K562 (cell line): ENCODE data around the gene PDPK1. TPM values are rescaled to one million over a fixed set of nuclear protein-coding genes. Genes with fewer than 3 reads are reported as not detected.

Experiments
- ARID2 ChIP-seq: fragments of 450-650 bp; IDR thresholded peaks from 2 replicates; pipeline ENCODE4 v1.6.1; 2017; ENCODE audit warnings: antibody characterized with exemption, mild to moderate bottlenecking
- ATF7 ChIP-seq: fragments of 450-650 bp; IDR thresholded peaks from 2 replicates; pipeline ENCODE4 v1.7.1; 2014; ENCODE audit warnings: mild to moderate bottlenecking, moderate library complexity
- CTBP1 ChIP-seq: fragments of 450-650 bp; IDR thresholded peaks from 2 replicates; pipeline ENCODE4 v1.6.1; 2016; ENCODE audit warnings: borderline replicate concordance
- CXXC5 ChIP-seq: fragments of 250-450 bp; sonication (Bioruptor Pico); IDR thresholded peaks from 2 replicates; pipeline ENCODE4 v1.8.0; 2022; ENCODE audit warnings: inconsistent platforms, mild to moderate bottlenecking, moderate library complexity
- DPF2 ChIP-seq: fragments of 450-650 bp; IDR thresholded peaks from 2 replicates; pipeline ENCODE4 v1.6.1; 2016
- KLF13 ChIP-seq: fragments of 450-650 bp; IDR thresholded peaks from 2 replicates; pipeline ENCODE4 v1.6.1; 2016; ENCODE audit warnings: missing genetic modification characterization, low read depth, mild to moderate bottlenecking, missing compliant biosample characterization, moderate library complexity, borderline replicate concordance
- NBN ChIP-seq: fragments of 450-650 bp; IDR thresholded peaks from 2 replicates; pipeline ENCODE4 v1.6.1; 2016; ENCODE audit warnings: low read depth, mild to moderate bottlenecking
- NR2C2 ChIP-seq, 2 experiments: fragments of 200-800 bp in 1 of 2; sonication (Bioruptor generic) in 1 of 2; sonication (generic) in 1 of 2; formaldehyde crosslinking in 1 of 2; IDR thresholded peaks; 2 replicates each; pipeline versions ENCODE4 v1.6.1 to v1.8.0; 2016 to 2022; ENCODE audit warnings: mild to moderate bottlenecking in 1 of 2, missing compliant biosample characterization in 1 of 2, missing genetic modification characterization in 1 of 2, missing genetic modification reagents in 1 of 2
- NR4A1 ChIP-seq, 2 experiments: fragments of 250-450 bp in 1 of 2; fragments of 450-650 bp in 1 of 2; sonication (Bioruptor Pico) in 1 of 2; IDR thresholded peaks; 2 replicates each; pipeline versions ENCODE4 v1.4.0 to v1.6.1; 2016 to 2020; ENCODE audit warnings: mild to moderate bottlenecking in 2 of 2, missing compliant biosample characterization in 1 of 2, missing genetic modification characterization in 1 of 2, moderate library complexity in 1 of 2
- NRF1 ChIP-seq, 2 experiments: fragments of 450-650 bp; IDR thresholded peaks in 1 of 2; conservative IDR thresholded peaks in 1 of 2; 2 replicates each; pipeline ENCODE4 v1.6.1; 2014; ENCODE audit warnings: mild to moderate bottlenecking in 2 of 2
- POLR2AphosphoS5 ChIP-seq: IDR thresholded peaks from 2 replicates; pipeline ENCODE4 v1.6.1; 2011; ENCODE audit warnings: mild to moderate bottlenecking, low read depth, low read length, moderate library complexity; ENCODE audit not compliant: control insufficient read depth, insufficient read depth
- SMC3 ChIP-seq: conservative IDR thresholded peaks from 2 replicates; pipeline ENCODE4 v1.6.1; 2011; ENCODE audit warnings: low read depth, low read length, improper control_type of control experiment; ENCODE audit not compliant: insufficient read depth
- TBL1XR1 ChIP-seq, 2 experiments: IDR thresholded peaks; 2 replicates each; pipeline ENCODE4 v1.6.1; 2012; ENCODE audit warnings: improper control_type of control experiment in 2 of 2, low read length in 2 of 2, mild to moderate bottlenecking in 1 of 2
- ZBED1 ChIP-seq: IDR thresholded peaks from 2 replicates; pipeline ENCODE4 v1.6.1; 2014
- ZNF263 ChIP-seq: sonication (generic); formaldehyde crosslinking; IDR thresholded peaks from 2 replicates; pipeline ENCODE4 v1.8.0; 2022; ENCODE audit warnings: mild to moderate bottlenecking, missing genetic modification reagents, borderline replicate concordance
- polyA plus RNA-seq, 8 experiments: library from polyadenylated mRNA; depleted of rRNA in 4 of 8; stranded (reverse) in 5 of 8; unstranded in 3 of 8; fragments of >200 nt; fragmentation: Nextera tagmentation in 2 of 8; fragmentation: Illumina TruSeq in 1 of 8; extraction: Ambion mirVana in 2 of 8; extraction: Trizol in 1 of 8; gene quantifications; 2 replicates each; pipeline versions ENCODE4 v1.2.1 to v1.2.3, GENCODE V29; 2011 to 2014; ENCODE audit warnings: inconsistent platforms in 1 of 8, missing spikeins in 1 of 8
- total RNA-seq, 7 experiments: library from RNA; depleted of rRNA in 6 of 7; stranded (reverse); fragments of >200 nt in 6 of 7; fragmentation: Illumina TruSeq in 2 of 7; extraction: Trizol in 2 of 7; gene quantifications; 2 replicates each; pipeline versions ENCODE4 v1.2.1 to v1.2.3, GENCODE V29; 2011 to 2021; ENCODE audit warnings: low replicate concordance in 1 of 7
- TF ChIP-seq, protein P1 (sequence below): fragments of 200-800 bp; sonication (Bioruptor generic); IDR thresholded peaks from 2 replicates; pipeline ENCODE4 v1.6.1; 2017; ENCODE audit warnings: missing genetic modification characterization, missing compliant biosample characterization
- TF ChIP-seq, protein P2 (sequence below): sonication (generic); IDR thresholded peaks from 2 replicates; pipeline ENCODE4 v1.6.1; 2016
- TF ChIP-seq, protein P3 (sequence below), 3 experiments: IDR thresholded peaks in 2 of 3; conservative IDR thresholded peaks in 1 of 3; 2 replicates each; pipeline ENCODE4 v1.5.1; 2011 to 2012; ENCODE audit warnings: low read length in 3 of 3, mild to moderate bottlenecking in 3 of 3, control low read depth in 2 of 3, improper control_type of control experiment in 1 of 3, inconsistent platforms in 1 of 3, low read depth in 1 of 3, mixed read lengths in 1 of 3, moderate library complexity in 1 of 3; ENCODE audit not compliant: insufficient read depth in 2 of 3
- TF ChIP-seq, protein P4 (sequence below): sonication (generic); formaldehyde crosslinking; IDR thresholded peaks from 2 replicates; pipeline ENCODE4 v1.8.0; 2022; ENCODE audit warnings: mild to moderate bottlenecking, low read depth, missing genetic modification reagents
- TF ChIP-seq, protein P5 (sequence below): sonication (generic); formaldehyde crosslinking; IDR thresholded peaks from 2 replicates; pipeline ENCODE4 v1.8.0; 2022; ENCODE audit warnings: missing genetic modification reagents, mild to moderate bottlenecking, moderate library complexity, borderline replicate concordance

Gene PDPK1
- total and polyA plus RNA-seq, 9 of the 15 experiments (the other 6 are each of a cell fraction or from before 2014, with no cell fraction given): 4.0 to 37.2 (median 18.7) TPM

DNA sequence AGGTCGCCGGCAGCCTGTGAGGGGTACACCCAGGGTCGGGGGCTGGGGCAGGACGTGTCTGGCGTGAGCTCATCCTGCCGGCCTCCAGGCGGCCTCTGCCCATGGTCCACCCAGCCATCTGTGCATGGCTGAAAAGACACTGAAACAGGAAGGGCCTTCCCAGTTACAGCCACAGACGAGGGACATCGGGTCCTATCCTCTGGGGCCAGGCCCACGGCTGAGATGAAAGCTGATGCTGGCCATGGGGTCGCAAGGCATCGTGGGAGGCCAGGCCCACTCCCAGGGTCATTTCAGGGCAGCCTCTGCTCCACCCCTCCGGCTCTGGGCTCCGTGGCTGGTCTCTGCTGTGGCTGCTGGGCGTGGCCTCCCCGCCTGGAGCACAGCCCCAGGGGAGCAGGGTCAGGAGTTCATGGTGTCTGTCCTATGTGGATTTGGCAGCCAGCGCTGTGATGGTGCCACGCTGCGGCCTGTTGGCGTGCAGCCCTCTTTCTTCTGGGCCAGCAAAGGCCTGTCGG, 40.6 kb upstream of the PDPK1 start (continued):
- TF ChIP-seq, protein P1, sequence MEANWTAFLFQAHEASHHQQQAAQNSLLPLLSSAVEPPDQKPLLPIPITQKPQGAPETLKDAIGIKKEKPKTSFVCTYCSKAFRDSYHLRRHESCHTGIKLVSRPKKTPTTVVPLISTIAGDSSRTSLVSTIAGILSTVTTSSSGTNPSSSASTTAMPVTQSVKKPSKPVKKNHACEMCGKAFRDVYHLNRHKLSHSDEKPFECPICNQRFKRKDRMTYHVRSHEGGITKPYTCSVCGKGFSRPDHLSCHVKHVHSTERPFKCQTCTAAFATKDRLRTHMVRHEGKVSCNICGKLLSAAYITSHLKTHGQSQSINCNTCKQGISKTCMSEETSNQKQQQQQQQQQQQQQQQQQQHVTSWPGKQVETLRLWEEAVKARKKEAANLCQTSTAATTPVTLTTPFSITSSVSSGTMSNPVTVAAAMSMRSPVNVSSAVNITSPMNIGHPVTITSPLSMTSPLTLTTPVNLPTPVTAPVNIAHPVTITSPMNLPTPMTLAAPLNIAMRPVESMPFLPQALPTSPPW: peak; percentile 27; the same call in 1 of the 2 replicates
- TF ChIP-seq, protein P2, sequence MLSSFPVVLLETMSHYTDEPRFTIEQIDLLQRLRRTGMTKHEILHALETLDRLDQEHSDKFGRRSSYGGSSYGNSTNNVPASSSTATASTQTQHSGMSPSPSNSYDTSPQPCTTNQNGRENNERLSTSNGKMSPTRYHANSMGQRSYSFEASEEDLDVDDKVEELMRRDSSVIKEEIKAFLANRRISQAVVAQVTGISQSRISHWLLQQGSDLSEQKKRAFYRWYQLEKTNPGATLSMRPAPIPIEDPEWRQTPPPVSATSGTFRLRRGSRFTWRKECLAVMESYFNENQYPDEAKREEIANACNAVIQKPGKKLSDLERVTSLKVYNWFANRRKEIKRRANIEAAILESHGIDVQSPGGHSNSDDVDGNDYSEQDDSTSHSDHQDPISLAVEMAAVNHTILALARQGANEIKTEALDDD: no peak
- TF ChIP-seq CTBP1 (peak; percentile 81), ATF7 (peak; percentile 59; the same call in 1 of the 2 replicates), ZBED1 (no peak), ARID2 (0 out of 2 replicates have a peak, but pooled peaks have one; percentile 14), POLR2AphosphoS5 (no peak), NBN (no peak), TBL1XR1 (IDR thresholded peaks at IDR 0.05; ENCODE audit: low read length in 2 of 2) (peak in 1 of 2 experiments; percentile 31; a peak in 1 of 4 replicates), CXXC5 (peak; percentile 37; the same call in 1 of the 2 replicates), ZNF263 (CRISPR knock-in tag) (peak; percentile 55; the same call in 1 of the 2 replicates), SMC3 (0 out of 2 replicates have a peak, but pooled peaks have one; percentile 21), NR2C2 (CRISPR knock-in tag; IDR thresholded peaks at IDR 0.05) (peak; percentile 51; the same call in 1 of the 2 replicates), NR2C2 (tag; IDR thresholded peaks at IDR 0.05) (peak; percentile 92), KLF13 (peak; percentile 46; the same call in 1 of the 2 replicates), DPF2 (peak; percentile 22; the same call in 1 of the 2 replicates), NRF1 (conservative IDR thresholded peaks at IDR 0.05 in 1 of 2, IDR thresholded peaks at IDR 0.05 in 1 of 2) (peak; percentile 56 to 66), NR4A1 (CRISPR knock-in tag; IDR thresholded peaks at IDR 0.05) (no peak), NR4A1 (tag; IDR thresholded peaks at IDR 0.05) (0 out of 2 replicates have a peak, but pooled peaks have one; percentile 36)
- TF ChIP-seq, protein P3, sequence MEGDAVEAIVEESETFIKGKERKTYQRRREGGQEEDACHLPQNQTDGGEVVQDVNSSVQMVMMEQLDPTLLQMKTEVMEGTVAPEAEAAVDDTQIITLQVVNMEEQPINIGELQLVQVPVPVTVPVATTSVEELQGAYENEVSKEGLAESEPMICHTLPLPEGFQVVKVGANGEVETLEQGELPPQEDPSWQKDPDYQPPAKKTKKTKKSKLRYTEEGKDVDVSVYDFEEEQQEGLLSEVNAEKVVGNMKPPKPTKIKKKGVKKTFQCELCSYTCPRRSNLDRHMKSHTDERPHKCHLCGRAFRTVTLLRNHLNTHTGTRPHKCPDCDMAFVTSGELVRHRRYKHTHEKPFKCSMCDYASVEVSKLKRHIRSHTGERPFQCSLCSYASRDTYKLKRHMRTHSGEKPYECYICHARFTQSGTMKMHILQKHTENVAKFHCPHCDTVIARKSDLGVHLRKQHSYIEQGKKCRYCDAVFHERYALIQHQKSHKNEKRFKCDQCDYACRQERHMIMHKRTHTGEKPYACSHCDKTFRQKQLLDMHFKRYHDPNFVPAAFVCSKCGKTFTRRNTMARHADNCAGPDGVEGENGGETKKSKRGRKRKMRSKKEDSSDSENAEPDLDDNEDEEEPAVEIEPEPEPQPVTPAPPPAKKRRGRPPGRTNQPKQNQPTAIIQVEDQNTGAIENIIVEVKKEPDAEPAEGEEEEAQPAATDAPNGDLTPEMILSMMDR (IDR thresholded peaks at IDR 0.05 in 2 of 3, conservative IDR thresholded peaks at IDR 0.05 in 1 of 3; ENCODE audit: insufficient read depth in 2 of 3, low read depth in 1 of 3, low read length in 3 of 3): peak; percentile 50 to 66 (median 56)
- TF ChIP-seq, protein P4, sequence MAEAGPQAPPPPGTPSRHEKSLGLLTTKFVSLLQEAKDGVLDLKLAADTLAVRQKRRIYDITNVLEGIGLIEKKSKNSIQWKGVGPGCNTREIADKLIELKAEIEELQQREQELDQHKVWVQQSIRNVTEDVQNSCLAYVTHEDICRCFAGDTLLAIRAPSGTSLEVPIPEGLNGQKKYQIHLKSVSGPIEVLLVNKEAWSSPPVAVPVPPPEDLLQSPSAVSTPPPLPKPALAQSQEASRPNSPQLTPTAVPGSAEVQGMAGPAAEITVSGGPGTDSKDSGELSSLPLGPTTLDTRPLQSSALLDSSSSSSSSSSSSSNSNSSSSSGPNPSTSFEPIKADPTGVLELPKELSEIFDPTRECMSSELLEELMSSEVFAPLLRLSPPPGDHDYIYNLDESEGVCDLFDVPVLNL (CRISPR knock-in tag): no peak
- TF ChIP-seq, protein P5, sequence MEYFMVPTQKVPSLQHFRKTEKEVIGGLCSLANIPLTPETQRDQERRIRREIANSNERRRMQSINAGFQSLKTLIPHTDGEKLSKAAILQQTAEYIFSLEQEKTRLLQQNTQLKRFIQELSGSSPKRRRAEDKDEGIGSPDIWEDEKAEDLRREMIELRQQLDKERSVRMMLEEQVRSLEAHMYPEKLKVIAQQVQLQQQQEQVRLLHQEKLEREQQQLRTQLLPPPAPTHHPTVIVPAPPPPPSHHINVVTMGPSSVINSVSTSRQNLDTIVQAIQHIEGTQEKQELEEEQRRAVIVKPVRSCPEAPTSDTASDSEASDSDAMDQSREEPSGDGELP: peak; percentile 62; the same call in 1 of the 2 replicates
